ENCODE measurements around the gene PPM1A.
"Not testable (repeated sequence)": the region's sequence is repeated elsewhere in the genome, so short reads cannot be mapped to it uniquely, and the experiment has no call there.

Gene PPM1A

DNA sequence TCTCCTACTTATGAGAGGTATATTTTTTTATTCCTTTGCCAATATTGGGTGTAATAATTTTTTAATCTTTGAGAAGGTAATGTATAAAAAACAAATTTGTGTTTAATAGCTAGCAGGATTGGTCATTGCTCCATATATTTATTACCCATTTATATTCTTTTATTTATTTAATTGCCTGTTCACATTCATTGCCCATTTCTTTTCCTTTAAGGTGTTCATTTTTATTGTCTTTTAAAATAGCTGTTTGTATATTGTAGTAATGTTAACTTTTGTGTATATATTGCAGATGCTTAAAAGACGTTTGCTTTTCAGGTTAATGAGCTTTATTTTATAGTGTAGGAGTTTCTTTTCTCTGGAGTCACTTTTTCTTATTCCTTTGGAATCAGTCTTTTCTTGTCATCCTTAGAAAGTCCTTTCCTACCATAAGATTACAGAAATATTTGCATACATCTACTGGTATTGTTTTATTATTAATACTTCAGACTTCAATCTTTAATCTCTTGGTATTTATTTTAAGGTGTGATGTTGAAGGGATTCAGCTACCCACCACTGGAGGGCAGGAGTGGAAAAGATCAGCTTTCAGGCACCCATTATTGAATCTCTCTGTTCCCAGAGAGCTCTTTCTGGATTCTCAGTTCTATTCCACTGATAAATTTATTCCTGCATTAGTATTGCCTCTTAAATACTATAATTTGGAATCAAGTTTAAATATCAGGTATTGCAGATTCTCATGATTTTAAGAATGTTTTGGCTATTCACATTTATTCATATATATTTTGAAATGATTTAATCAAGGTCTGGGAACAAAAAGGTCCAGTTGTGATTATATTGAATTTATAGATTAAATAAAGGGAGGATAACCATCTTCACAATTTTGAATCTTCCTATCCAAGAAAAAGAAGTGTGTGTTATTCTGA, 17.3 kb downstream of the PPM1A start:
- DNase-seq (ENCODE audit: low read depth), result no peak

- DNase-seq (ENCODE audit: low read depth), result no peak
Measured at GRCh38 chr14:60272177-60272576, 23.2 kb downstream of the PPM1A start.

DNA sequence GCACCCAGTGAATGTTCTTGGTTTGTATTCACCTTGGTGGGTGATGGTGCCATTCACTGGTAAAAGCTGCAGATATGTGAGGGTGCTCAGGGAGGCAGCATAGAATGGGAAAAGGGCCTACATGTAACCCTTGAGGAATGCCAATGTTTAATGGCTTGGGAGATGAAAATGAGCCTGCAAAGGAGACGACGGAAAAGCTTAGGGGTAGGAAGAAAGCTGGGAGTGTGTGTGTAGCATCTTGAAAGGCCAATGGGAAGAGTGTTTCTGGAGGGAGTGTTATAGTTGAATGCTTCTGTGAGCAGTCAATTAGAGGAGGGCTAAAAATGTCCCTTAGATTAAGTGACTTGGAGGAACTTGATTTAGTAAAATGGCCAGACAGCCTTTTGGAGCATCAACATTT, 24.9 kb downstream of the PPM1A start:
- no peak for DNase-seq (ENCODE audit: low read depth)

- no peak for DNase-seq (ENCODE audit: low read depth)
Measured at GRCh38 chr14:60274448-60274847, 25.4 kb downstream of the PPM1A start.

DNA sequence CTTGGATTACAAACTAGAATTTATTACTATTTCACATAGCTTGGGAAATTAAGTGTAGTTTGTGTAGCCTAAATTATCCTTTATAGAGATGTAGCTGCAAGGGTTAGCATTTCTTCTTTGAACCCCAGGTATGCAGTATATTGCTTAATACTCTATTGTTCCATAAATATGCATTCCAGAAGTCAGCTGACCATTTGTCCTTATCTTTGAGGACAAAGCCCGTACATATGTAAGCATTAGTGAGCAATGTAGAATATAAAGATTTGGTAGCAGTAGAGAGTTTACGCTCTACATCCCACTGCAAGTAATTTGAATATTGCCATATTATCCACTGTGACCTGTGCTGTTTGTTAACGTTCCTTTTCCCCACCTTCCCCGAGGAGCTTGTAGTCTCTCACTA, 26.9 kb downstream of the PPM1A start:
- no peak for DNase-seq (ENCODE audit: low read depth)

- peak; percentile 14 for DNase-seq (ENCODE audit: low read depth)
Measured at GRCh38 chr14:60276347-60276746, 27.3 kb downstream of the PPM1A start.

DNA sequence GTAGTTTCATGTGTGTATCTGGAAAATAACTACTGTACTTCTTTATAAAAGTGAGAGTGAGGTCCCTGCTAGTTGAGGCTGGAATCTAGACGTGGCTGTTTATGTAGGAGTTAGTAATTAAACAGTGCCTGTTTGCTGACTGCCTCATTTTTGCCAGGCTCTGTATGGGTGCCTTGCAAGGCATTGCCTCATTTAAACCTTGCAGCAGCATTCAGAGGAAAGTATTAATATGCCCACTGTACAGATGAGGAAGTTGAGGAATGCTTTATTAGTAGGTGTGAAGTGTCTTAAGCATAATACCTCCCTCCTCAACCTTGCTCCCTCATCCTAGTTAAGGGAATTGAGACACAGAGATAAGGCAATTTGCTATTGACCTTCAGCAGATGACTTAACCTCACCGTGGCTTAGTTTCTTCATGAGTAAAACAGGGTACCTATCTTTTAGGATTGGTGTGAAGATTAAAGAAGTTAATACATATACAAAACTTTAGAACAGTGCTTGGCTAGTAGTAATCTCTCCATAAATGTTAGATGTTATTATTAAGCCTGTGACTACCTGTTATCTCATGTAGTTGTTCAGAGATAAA, 28.7 kb downstream of the PPM1A start:
- DNase-seq (ENCODE audit: low read depth), result no peak

- DNase-seq (ENCODE audit: low read depth), result no peak
Measured at GRCh38 chr14:60278350-60278749, 29.3 kb downstream of the PPM1A start.

- no peak for DNase-seq (ENCODE audit: low read depth)
Measured at GRCh38 chr14:60287452-60287851, 38.4 kb downstream of the PPM1A start.

DNA sequence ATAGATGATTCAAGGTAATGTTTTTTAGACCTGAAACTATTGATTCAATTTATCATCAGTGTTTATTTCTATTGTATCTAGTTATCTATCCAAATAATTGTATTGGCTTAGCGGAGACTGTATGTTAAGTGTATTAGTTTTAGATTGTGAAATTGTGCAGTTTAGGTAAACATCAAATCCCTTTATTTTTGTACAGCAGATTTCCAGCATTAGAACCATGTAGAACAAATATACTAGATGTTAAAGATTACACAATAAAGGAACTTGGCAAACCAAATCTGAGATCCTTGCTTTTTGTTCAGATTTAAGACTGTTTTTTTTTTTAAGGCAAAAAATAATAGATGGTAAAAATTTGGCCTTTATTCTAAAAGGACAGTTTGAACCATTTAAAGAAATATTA, 39.3 kb downstream of the PPM1A start:
- no peak for DNase-seq (ENCODE audit: low read depth)

DNA sequence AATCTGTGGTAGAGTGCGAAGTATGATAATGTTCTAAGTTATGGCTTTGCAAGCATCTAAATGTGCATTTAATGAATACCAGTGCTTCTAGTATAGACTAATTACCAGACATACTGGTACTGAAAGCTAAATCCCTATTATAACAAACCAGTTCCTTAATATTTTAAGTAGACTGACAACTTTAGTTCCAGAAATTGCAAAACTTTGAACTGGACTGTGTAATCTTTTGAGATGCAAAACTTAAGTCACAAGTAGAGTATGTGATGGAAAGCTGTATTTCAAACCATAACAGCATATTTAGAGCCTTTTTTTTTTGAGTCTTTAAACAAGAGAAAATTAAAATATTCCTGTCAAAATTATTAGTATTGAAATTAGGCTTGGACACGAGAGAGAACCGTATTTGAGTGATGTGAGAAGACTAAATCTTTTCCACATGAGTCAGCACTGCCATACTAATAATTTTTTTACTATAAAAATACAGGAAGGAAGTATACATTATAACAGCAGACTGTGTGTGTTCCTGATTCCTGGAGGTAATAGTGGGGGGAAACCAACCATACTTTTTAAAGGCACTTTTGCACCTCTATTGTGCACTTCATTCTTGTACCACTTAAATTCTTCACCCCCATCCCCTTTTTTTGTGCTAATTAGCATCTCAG, 45.5 kb downstream of the PPM1A start:
- no peak for DNase-seq (ENCODE audit: low read depth)

DNA sequence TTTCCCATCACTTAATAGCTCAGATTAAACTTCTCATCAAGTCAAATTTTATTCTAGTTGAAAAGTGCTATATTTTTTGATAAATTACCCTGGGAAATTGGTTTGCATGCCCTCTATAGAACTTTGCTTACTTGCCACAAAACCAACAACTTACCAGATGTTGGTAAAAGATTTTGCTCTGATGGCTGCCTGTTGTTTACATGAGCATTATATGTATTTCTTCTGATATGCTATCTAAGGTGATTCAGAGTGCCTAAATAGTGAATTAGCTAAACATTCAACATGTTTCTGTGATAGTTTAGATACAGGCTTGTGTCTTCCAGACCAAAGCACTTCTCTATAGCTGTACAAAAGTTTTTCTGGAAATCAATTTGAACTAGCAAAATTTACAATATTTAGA, 51.0 kb downstream of the PPM1A start:
- DNase-seq (ENCODE audit: low read depth), result no peak

DNA sequence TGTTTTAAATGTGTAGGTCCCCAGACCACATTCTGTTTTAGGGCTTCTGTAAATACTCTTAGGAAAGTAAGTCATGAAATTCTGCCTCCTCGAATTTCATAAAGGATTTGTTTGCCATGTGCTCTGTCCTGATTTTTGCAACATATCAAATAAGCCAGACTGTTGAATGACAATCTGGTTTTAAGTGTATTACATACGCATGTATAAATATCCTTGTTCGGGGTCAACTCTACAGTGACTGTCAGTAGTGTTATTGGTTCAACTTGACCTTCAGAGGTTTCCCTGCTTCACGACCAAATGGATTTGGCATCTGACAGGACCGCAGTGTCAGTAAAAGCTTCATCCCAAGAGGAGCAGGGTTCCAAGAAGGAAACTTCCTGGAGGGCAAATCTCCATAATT, 52.7 kb downstream of the PPM1A start:
- DNase-seq (ENCODE audit: low read depth), result no peak

DNA sequence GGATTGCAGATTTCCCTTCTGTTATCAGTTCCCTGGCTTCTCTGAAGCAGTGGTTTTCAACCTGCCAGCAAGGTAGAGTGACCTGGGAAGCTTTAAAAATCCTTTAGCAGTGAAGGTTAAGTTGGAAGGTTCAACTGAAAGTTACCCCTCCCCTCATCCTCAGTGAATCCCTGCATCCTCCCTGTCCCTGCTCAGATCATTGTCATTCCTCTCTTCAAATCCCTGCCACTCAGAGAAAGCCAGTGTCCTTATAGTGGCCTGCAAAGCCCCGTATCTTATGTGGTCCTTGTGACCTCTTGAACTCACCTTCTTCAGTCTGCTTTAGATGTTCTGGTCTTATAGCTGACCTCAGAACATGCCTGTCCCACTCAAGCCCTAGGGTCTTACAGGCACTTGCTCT, 53.6 kb downstream of the PPM1A start:
- no peak for DNase-seq (ENCODE audit: low read depth)

- no peak for DNase-seq (ENCODE audit: low read depth)
Measured at GRCh38 chr14:60303745-60304144, 54.7 kb downstream of the PPM1A start.

- DNase-seq (ENCODE audit: low read depth), result no peak
Measured at GRCh38 chr14:60304509-60304908, 55.5 kb downstream of the PPM1A start.

DNA sequence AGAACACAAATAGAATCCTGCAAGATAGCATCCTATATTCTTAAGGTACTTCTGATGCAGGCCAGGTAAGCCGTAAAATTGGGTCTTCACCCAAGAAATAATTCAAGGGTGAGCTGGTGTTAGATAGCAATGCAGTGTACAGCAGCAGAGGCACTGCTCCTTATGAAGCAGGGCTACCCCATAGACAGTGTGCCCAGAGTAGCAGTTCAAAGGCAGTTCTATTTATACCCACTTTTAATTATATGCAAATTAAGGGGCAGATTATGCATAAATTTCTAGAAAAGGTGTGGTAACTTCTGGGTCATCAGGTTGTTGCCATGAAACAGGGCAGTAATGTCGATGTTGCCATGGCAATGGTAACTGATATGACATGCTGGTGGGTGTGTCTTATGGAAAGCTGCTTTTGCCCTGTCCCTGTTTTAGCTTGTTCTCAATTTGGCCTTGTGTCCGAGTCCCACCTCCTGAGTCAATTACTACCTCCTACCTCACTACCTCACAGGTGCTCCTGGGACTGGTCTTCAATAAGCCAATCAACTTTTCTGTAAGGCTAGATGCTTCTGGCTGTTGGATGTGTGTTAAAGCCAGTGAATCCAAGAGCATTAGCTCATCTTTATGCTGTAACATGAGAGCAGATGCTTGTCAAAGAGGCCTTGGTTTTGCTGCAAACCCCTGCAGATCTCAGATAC, 61.0 kb downstream of the PPM1A start:
- DNase-seq (ENCODE audit: low read depth), result no peak

- peak; percentile 34 for DNase-seq (ENCODE audit: low read depth)
Measured at GRCh38 chr14:60311417-60311816, 62.4 kb downstream of the PPM1A start.

GRCh38 chr14:60313093-60313492, 64.1 kb downstream of the PPM1A start:
- no peak for DNase-seq (ENCODE audit: low read depth)

DNA sequence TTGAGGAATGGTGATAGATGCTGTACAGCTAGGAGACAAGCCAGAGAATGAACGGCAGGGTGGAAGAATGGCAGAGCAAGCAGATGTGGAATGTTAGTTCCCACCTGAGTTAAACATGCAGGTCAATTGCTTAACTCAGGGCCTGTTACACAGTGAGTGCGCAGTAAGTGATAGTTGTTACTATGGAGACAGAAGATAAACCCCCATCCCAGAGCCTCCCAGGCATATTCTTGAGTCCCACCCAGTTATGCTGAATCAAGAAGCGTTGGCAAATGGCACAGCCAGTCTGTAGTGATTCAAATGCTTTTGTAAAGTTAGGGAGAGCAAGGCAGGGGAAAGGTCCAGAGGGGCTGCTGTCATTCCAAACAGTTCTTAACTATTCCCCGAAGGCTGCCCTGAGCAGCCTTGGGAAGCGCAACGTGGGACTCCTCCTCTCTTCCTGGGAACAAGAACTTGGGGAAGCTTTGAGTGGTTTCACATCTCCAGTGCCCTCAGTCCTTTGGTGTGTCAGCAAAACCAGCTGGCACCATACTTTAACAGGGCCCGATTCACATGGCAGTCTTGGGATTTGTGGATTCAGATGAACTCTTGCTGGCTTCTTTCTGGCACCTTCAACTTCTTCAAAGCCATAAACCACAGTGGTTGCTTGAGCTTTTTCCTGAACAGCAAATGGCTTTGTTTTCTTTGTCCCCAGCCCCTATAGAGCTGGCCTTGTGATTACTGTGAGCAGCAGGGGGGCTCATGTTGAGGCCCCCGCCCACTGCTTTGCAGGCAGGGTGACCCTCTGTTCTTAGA, 66.4 kb downstream of the PPM1A start:
- no peak for DNase-seq (ENCODE audit: low read depth)

DNA sequence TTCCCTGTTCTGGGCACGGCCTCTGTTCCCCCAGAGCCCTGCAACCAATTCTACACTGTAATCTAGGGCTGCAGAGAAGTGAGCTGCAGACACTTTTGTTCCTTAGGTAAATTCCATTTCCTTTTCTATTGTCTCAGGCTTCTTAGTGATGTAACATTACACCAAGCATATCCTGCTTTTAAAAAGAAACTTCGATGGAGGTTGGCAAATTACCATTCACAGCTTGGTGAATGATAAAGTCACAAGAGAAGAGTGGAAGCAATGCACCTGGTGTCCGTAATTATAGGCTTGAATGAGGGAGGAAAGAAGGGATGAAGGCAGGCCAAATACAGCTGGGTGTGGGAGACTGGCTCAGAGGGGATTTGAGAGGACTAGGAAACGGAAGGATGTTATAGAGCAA, 68.6 kb downstream of the PPM1A start:
- no peak for DNase-seq (ENCODE audit: low read depth)

DNA sequence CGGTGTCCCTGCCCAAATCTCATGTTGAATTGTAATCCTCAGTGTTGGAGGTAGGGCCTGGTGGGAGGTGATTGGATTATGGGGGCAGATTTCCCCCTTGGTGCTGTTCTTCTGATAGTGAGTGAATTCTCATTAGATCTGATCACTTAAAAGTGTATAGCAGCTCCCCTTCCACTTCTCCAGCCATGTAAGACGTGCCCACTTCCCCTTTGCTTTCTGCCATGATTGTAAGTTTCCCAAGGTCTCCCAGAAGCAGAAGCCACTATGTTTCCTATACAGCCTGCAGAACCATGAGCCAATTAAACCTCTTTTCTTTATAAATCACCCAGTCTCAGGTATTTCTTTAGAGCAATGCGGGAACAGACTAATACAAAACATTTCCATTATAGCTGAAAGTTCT, 71.8 kb downstream of the PPM1A start:
- not testable (repeated sequence) for DNase-seq (ENCODE audit: low read depth)

Data from fibroblast of the conjunctiva (primary cell).